ENCODE data around the gene CHI3L1.

GRCh38 chr1:203146537-203146936 is 40.0 kb downstream of the CHI3L1 start:
- TF ChIP-seq, protein P1, sequence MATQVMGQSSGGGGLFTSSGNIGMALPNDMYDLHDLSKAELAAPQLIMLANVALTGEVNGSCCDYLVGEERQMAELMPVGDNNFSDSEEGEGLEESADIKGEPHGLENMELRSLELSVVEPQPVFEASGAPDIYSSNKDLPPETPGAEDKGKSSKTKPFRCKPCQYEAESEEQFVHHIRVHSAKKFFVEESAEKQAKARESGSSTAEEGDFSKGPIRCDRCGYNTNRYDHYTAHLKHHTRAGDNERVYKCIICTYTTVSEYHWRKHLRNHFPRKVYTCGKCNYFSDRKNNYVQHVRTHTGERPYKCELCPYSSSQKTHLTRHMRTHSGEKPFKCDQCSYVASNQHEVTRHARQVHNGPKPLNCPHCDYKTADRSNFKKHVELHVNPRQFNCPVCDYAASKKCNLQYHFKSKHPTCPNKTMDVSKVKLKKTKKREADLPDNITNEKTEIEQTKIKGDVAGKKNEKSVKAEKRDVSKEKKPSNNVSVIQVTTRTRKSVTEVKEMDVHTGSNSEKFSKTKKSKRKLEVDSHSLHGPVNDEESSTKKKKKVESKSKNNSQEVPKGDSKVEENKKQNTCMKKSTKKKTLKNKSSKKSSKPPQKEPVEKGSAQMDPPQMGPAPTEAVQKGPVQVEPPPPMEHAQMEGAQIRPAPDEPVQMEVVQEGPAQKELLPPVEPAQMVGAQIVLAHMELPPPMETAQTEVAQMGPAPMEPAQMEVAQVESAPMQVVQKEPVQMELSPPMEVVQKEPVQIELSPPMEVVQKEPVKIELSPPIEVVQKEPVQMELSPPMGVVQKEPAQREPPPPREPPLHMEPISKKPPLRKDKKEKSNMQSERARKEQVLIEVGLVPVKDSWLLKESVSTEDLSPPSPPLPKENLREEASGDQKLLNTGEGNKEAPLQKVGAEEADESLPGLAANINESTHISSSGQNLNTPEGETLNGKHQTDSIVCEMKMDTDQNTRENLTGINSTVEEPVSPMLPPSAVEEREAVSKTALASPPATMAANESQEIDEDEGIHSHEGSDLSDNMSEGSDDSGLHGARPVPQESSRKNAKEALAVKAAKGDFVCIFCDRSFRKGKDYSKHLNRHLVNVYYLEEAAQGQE (IDR thresholded peaks at IDR 0.05; ENCODE audit: insufficient read depth in 1 of 2, low read depth in 2 of 2, low read length in 2 of 2): no peak
- no peak for TF ChIP-seq POLR2AphosphoS5 (IDR thresholded peaks at IDR 0.05; ENCODE audit: low read depth, low read length)
- TF ChIP-seq TAF1 (IDR thresholded peaks at IDR 0.05; ENCODE audit: borderline replicate concordance, insufficient read depth, low read length): no peak
- no peak for TF ChIP-seq SIN3A (IDR thresholded peaks at IDR 0.05; ENCODE audit: borderline replicate concordance, insufficient read depth, low read length)

Measured in PFSK-1 (cell line).